AG20443 (cell line): Measurements from ENCODE around the gene CDC14A.

Experiments
- DNase-seq: peaks from one replicate; pipeline ENCODE4 v3.0.0; 2012; ENCODE audit warnings: low spot score, mixed read lengths

The CDC14A gene

DNA sequence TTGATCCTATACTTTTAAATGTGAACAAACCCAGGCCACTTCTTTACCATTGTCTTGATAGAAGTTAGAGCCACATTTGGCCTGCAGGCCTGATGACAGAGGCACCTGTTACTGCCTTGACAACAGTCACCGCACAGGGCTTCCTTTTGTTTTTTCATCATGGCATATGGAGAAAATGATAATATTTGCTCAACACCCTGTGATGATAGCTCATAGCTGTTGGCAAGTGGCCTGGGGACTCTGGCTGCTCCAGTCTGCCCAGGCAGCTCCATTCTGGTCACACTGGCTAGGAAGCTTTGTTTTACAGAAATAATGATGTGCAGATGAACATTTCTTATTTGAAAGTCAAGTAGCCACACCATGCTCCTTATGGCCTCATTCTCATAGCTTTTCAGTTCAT, 96.1 kb downstream of the CDC14A start:
- DNase-seq, result no peak

- DNase-seq, result no peak
Measured at GRCh38 chr1:100449477-100449876, 97.2 kb downstream of the CDC14A start.

DNA sequence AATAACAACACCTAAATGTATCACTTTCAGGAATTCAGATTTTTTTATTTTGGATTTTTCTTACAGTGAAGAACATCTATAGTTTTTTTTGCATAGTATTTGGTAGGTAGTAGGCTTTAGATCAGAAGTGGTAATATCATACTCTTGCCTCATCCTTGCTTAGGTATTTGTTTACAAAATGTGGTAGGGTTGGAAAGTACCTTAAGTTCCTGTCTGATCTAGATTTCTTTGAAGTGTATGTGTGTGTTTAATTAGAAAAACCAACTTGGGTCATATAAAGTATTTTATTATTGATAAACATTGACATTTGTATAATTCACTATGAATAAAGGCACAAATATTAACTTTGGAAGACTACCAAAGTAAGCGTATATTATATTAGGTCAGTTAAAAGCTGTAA, 100.3 kb downstream of the CDC14A start:
- no peak for DNase-seq

DNA sequence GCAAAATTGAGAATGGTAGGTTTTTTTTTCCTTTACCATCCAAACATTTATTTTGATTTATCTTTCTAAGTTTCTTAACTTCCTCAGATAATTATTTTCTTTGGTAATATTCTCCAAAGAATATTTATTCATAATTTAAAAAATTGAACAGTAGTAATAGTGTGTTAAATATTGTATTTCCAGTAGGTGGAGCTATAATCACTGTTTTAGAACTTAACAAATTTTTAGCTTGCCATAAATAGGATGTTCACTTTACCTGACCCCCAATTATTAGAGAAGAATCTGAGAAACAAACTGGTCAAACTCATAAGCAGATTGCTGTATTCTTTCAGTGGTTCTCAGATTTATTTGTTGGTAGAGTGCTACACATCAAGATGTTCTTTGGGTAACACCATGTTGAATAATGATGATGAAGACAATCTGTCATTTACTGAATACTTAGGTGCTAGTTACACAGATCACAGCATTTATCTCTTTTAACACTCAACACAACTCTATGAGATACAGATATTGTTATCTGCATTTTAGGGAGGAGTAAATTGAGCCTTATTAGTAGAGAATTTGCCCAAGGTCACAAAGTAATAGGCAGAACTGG, 103.3 kb downstream of the CDC14A start:
- DNase-seq, result no peak

- DNase-seq, result no peak
Measured at GRCh38 chr1:100456880-100457279, 104.6 kb downstream of the CDC14A start.

DNA sequence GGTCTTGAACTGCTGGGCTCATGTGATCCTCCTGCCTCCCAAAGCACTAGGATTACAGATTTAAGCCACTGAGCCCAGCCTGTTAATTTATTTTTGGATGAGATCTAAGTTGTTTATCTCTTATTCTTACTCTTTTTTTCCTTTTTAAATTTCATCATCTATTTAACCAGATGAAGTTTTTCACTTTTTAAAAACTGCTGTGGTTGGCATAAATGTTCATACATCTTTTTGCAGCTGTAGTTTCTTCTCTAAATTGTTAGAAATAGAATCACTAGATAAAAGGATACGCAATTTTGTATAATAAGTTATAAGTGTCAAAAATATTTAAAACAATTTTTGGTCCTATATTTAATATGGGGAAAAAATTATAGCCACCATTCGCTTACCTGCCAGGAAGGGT, 105.4 kb downstream of the CDC14A start:
- no peak for DNase-seq

- no peak for DNase-seq
Measured at GRCh38 chr1:100458661-100459357, 106.5 kb downstream of the CDC14A start.

DNA sequence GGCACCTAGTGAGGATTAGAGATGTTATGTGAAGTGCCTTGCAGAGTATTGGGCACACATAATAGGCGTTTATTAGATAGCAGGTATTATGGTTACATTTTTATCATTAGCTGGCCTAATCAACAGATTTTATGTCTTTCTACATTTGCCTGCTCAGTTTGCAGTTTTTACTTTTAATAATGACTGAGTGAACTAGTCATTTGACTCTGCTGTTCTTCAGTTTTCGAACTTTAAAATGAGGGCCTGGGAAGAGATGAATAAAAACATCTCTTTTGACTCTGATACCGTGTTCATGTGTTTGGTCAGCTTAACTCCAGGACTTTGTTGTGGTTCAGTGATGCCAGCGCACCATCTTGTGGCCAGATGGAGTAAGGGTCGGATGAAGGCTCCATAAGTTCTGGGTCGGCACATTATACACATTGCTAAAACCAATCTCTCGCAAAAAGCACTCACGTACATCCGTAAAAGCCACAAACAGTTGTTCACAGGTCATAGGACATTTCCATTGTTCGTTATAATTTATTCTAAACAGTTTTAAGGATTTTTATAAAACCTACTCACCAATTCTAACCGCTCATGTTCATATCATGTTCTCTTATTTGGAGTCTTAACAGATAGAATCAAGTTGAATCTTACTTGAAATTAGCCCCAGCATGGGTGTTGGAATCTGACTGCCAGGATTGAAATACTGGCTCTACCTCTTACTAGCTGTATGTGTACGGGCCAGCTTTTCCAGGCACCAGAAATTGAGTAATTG, 107.2 kb downstream of the CDC14A start:
- DNase-seq, result peak; percentile 75

GRCh38 chr1:100461222-100461621, 108.9 kb downstream of the CDC14A start:
- peak; percentile 51 for DNase-seq

GRCh38 chr1:100462326-100463025, 110.2 kb downstream of the CDC14A start:
- no peak for DNase-seq

DNA sequence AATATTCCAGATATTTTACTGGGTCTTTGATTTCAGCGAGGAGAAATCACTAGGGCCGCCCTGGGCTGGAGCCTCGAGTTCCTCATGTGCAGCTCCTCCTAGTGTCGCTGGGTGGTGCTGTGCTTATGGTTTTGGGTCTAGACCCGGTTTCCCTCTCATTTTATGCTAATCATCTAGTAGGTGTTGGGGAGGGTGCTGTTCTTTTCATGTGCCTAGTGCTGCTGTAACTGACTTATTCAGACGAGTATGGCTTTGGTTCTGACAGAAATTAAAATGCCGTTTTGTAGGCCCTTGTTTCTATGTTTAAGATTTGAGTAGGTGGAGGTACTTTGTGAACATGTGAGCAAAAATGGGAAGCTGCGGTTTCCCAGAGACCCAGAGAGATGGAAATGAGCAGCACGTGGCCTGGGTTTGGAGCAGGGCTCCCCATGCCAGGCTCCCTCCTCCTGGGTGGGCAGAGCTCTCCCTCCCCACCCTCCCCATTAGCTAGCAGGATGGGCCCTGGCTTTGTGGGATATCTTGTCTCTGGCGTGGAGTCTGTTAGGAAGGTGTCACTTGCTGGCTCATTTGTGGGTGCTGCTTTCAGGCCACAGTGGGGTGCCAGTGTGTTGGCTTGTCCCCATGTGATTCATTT, 111.6 kb downstream of the CDC14A start:
- peak; percentile 73 for DNase-seq

DNA sequence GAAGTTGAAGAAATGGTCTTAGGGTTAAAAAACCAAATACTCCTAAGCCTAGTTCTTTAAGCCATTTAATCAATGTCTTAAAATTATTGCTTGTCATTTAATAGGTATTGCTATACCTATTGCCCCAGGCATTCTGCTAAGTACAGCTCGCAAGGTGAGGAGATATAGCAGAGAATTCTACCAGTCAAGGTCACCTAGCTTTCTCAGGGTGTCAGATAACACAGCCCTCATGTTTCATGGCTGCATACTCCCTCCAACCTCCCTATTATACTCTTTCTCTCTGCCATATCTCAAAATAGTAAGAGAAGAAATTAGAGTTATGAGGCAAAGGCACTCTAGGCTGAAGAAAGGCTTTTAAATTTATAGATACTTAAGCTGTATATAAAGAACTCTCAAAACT, 117.3 kb downstream of the CDC14A start:
- DNase-seq, result no peak

DNA sequence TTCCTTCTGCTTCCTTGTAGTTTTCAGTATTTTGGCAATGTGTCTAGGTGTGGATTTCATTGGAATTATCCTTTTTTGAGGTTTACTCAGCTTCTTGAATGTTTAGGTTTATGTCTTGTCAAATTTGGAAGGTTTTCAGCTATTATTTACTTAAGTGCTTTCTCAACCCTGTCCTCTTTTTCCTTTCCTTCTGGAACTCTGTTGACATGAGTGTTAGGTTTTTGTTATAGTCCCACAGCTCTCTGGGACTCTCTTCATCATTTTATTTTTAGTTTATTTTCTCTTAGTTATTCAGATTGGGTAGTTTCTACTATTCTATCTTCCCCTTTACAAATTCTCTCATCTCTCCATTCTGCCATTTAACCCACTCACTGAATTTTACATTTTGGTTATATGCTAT, 122.5 kb downstream of the CDC14A start:
- DNase-seq, result no peak

DNA sequence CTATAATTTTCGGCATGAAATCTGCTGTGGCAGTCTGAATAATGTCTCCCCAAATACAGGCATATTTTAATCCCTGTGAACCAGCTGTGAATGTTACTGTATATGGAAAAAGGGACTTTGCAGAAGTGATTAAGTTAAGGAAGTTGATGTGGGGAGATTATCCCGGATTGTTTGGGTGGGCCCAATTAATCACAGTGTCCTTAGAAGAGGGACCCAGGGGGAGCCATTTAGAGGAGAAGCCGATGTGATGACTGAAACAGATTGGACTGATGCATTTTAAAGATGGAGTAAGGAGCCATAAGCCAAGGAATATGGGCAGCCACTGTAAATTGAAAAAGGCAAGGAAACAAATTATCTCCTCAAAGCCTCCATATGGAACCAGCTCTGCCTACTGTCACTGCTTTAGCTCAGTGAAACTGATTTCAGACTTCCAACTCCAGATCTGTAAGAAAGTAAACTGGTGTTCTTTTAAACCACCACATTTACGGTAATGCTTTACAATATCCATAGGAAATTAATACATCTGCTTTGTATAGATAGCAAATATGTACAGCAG, 124.5 kb downstream of the CDC14A start:
- DNase-seq, result no peak

GRCh38 chr1:100478816-100479215, 126.5 kb downstream of the CDC14A start:
- no peak for DNase-seq

- no peak for DNase-seq
Measured at GRCh38 chr1:100479620-100480338, 127.5 kb downstream of the CDC14A start.

GRCh38 chr1:100481303-100481702, 129.0 kb downstream of the CDC14A start:
- DNase-seq, result no peak

DNA sequence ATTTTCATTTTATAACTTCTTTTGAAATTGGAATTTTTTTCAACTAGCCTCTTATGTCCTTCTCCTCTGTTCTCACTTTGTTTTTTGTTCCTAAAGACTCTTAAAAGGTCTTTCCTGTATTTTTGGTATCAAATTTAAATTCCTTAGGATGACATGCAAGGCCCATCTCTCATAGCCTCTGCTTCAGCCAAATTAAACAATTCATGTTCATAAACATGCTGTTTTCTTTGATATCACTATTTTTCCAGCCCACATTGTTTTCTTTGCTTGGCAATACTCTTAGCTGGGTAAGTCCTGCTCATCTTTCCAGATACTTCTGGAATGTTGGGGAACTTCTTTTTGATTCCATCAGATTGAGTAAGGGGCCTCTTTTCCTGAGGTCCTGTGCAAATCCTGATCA, 129.9 kb downstream of the CDC14A start:
- no peak for DNase-seq

GRCh38 chr1:100482748-100483147, 130.4 kb downstream of the CDC14A start:
- no peak for DNase-seq

DNA sequence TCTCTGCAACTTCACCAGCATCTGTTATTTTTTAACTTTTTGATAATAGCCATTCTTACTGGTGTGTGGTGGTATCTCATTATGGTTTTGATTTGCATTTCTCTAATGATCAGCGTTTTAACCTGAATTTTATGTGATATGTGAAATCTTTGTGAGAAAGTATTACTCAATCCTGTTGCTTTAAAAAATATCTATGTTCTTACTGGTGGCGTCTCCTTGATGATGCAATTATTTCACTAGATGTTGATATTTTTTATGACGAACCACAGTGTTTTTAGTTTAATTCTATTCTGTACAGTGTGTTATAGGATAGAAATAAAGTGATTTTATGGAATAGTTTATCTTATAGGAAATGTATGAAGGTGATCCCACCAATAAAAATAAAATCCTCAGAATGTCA, 130.9 kb downstream of the CDC14A start:
- DNase-seq, result no peak

GRCh38 chr1:100485855-100486258, 133.6 kb downstream of the CDC14A start:
- no peak for DNase-seq
